Fibroblast of lung (primary cell): ENCODE measurements around the gene CCNL1. TPM values are rescaled to one million over a fixed set of nuclear protein-coding genes. Genes with fewer than 3 reads are reported as not detected.
A peak's percentile ranks its signal among the peaks of the same experiment; 100 is the strongest.

Experiments used
- DNase-seq, 2 donors: peaks; one replicate each; pipeline versions ENCODE4 v3.0.0 to v3.0.0-alpha.2; 2010; ENCODE audit warnings: low read depth in 2 of 2
- H2AFZ ChIP-seq: 2 replicates; pipeline ENCODE4 v1.5.1; 2012; ENCODE audit warnings: low read length, control low read depth, inconsistent platforms
- H3K27ac ChIP-seq: 2 replicates; pipeline ENCODE4 v1.5.1; 2011; ENCODE audit warnings: low read length, control low read depth; ENCODE audit not compliant: insufficient read depth
- H3K27me3 ChIP-seq: 2 replicates; pipeline ENCODE4 v1.5.1; 2011; ENCODE audit warnings: mild to moderate bottlenecking, low read length; ENCODE audit not compliant: control insufficient read depth, insufficient read depth
- H3K36me3 ChIP-seq: 2 replicates; pipeline ENCODE4 v1.5.1; 2011; ENCODE audit warnings: low read length; ENCODE audit not compliant: control insufficient read depth, insufficient read depth
- H3K4me1 ChIP-seq: 2 replicates; pipeline ENCODE4 v1.5.1; 2011; ENCODE audit warnings: low read length; ENCODE audit not compliant: control insufficient read depth, insufficient read depth; ENCODE audit errors: extremely low read depth
- H3K4me2 ChIP-seq: 2 replicates; pipeline ENCODE4 v1.5.1; 2011; ENCODE audit warnings: low read length, control low read depth; ENCODE audit not compliant: insufficient read depth; ENCODE audit errors: extremely low read depth
- H3K4me3 ChIP-seq, 4 experiments: fragments of 200-600 bp in 1 of 4; sonication (generic) in 1 of 4; replicated peaks in 1 of 4; 2 replicates each; pipeline ENCODE4 v1.5.1; 2011 to 2016; ENCODE audit warnings: low read length in 4 of 4, low read depth in 3 of 4, mild to moderate bottlenecking in 3 of 4, control low read depth in 2 of 4, inconsistent platforms in 1 of 4, mixed read lengths in 1 of 4; ENCODE audit not compliant: insufficient read depth in 1 of 4; ENCODE audit errors: control extremely low read depth in 1 of 4
- H3K79me2 ChIP-seq: 2 replicates; pipeline ENCODE4 v1.5.1; 2012; ENCODE audit warnings: mild to moderate bottlenecking, low read length, inconsistent platforms; ENCODE audit not compliant: control insufficient read depth, insufficient read depth
- H3K9ac ChIP-seq: 2 replicates; pipeline ENCODE4 v1.5.1; 2011; ENCODE audit warnings: mild to moderate bottlenecking, low read length, control low read depth; ENCODE audit not compliant: insufficient read depth
- H3K9me3 ChIP-seq: 2 replicates; pipeline ENCODE4 v1.5.1; 2012; ENCODE audit warnings: low read depth, low read length; ENCODE audit not compliant: control insufficient read depth, insufficient read depth
- H4K20me1 ChIP-seq: 2 replicates; pipeline ENCODE4 v1.5.1; 2011; ENCODE audit warnings: low read length; ENCODE audit not compliant: control insufficient read depth, insufficient read depth; ENCODE audit errors: extremely low read depth
- EZH2 ChIP-seq: IDR thresholded peaks from 2 replicates; pipeline ENCODE4 v1.5.1; 2012; ENCODE audit warnings: low read length, control low read depth, mild to moderate bottlenecking; ENCODE audit errors: missing control alignments
- polyA plus RNA-seq, 2 donors: library from polyadenylated mRNA; depleted of rRNA in 1 of 2; stranded (reverse) in 1 of 2; unstranded in 1 of 2; fragments of >200 nt; gene quantifications; 2 replicates each; pipeline ENCODE4 v1.2.1, GENCODE V29; 2011 to 2012; ENCODE audit warnings: missing spikeins in 1 of 2
- total RNA-seq: library from RNA; depleted of rRNA; stranded (reverse); fragments of >200 nt; gene quantifications from 2 replicates; pipeline ENCODE4 v1.2.1, GENCODE V29; 2014
- TF ChIP-seq, protein P1 (sequence below), 2 donors: IDR thresholded peaks in 1 of 2; conservative IDR thresholded peaks in 1 of 2; 1 replicate in 1 of 2; 2 replicates in 1 of 2; pipeline ENCODE4 v1.5.1; 2011 to 2012; ENCODE audit warnings: low read length in 2 of 2, control low read depth in 1 of 2, inconsistent platforms in 1 of 2, low read depth in 1 of 2, mild to moderate bottlenecking in 1 of 2

Gene CCNL1
- total and polyA plus RNA-seq, 2 donors (not counting 1 experiment from before 2014, with no cell fraction given) = 63.8 to 219 TPM

GRCh38 chr3:157129803-157130466 is 30.0 kb downstream of the CCNL1 start:
- H3K27ac ChIP-seq = no peak overlapping the region
- peak in 1 of 2 donors; percentile 70 for DNase-seq
- no peaks in the 10 kb centered on the region for H3K9me3 ChIP-seq
- H3K4me1 ChIP-seq = peaks cover 12% of the 10 kb centered on the region
- H2AFZ ChIP-seq = peak overlapping the region; percentile 6
- H3K27me3 ChIP-seq = no peaks in the 10 kb centered on the region
- H3K36me3 ChIP-seq = no peaks in the 10 kb centered on the region
- H3K4me2 ChIP-seq = no peak overlapping the region
- no peak overlapping the region for H3K4me3 ChIP-seq
- no peaks in the 10 kb centered on the region for H4K20me1 ChIP-seq
- no peaks in the 10 kb centered on the region for H3K79me2 ChIP-seq
- TF ChIP-seq, protein P1, sequence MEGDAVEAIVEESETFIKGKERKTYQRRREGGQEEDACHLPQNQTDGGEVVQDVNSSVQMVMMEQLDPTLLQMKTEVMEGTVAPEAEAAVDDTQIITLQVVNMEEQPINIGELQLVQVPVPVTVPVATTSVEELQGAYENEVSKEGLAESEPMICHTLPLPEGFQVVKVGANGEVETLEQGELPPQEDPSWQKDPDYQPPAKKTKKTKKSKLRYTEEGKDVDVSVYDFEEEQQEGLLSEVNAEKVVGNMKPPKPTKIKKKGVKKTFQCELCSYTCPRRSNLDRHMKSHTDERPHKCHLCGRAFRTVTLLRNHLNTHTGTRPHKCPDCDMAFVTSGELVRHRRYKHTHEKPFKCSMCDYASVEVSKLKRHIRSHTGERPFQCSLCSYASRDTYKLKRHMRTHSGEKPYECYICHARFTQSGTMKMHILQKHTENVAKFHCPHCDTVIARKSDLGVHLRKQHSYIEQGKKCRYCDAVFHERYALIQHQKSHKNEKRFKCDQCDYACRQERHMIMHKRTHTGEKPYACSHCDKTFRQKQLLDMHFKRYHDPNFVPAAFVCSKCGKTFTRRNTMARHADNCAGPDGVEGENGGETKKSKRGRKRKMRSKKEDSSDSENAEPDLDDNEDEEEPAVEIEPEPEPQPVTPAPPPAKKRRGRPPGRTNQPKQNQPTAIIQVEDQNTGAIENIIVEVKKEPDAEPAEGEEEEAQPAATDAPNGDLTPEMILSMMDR (conservative IDR thresholded peaks at IDR 0.05 in 1 of 2, IDR thresholded peaks at IDR 0.05 in 1 of 2; ENCODE audit: low read depth in 1 of 2, low read length in 2 of 2) = no peak
- TF ChIP-seq EZH2 = no peak
- no peak overlapping the region for H3K9ac ChIP-seq

- peaks cover 12% of the 10 kb centered on the region for H3K4me1 ChIP-seq
- H3K9ac ChIP-seq = no peak overlapping the region
- no peaks in the 10 kb centered on the region for H3K27me3 ChIP-seq
- DNase-seq = peak in 1 of 2 donors; percentile 80
- no peaks in the 10 kb centered on the region for H3K36me3 ChIP-seq
- TF ChIP-seq, protein P1 (conservative IDR thresholded peaks at IDR 0.05 in 1 of 2, IDR thresholded peaks at IDR 0.05 in 1 of 2; ENCODE audit: low read depth in 1 of 2, low read length in 2 of 2) = no peak
- no peak for TF ChIP-seq EZH2
- no peak overlapping the region for H3K4me3 ChIP-seq
- H3K9me3 ChIP-seq = no peaks in the 10 kb centered on the region
- no peaks in the 10 kb centered on the region for H3K79me2 ChIP-seq
- H3K4me2 ChIP-seq = no peak overlapping the region
- H3K27ac ChIP-seq = no peak overlapping the region
- peak overlapping the region; percentile 30 for H2AFZ ChIP-seq
- no peaks in the 10 kb centered on the region for H4K20me1 ChIP-seq
These were observed 30.9 kb downstream of the CCNL1 start for GRCh38 chr3:157128771-157129681.
